Measurements from ENCODE around the gene ELL2. TPM values are rescaled to one million over a fixed set of nuclear protein-coding genes. Genes with fewer than 3 reads are reported as not detected.
A peak's percentile ranks its signal among the peaks of the same experiment; 100 is the strongest.

The ELL2 gene
- total and polyA plus RNA-seq, 2 of the 13 experiments (the other 11 are each of a cell fraction or from before 2014, with no cell fraction given) = 78.9 to 97.1 TPM

DNA sequence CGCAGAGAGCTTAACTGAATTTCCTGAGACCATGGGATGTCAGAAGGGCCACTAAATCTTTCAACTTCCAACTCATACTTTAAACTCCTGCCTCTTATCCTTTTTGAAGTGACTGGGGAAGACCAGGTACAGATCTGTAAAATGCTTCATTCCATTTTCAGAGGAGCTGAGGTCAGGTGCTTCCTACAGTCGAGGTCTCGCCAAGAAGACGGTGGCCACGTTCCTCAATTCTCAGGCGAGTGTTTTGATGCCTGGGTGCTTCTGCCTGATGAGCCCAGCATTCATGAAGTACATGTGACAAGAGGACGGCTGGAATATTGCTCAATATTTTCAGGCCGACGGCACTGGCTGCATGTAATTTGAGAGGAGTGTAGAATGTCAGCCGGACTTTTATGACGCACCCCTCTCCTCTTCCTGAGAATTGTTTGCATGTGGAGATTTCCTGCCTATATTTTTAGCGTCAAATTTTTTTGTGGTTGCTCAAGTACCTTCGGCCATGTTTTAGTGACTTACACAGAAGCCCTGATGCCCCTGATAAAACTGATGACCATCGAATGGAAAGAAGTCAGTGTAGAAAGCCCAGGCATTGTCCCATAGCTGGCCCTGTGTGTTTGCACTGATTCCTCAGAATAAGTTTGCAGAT, 100.3 kb downstream of the ELL2 start (continued):
- TF ChIP-seq TOPORS (CRISPR knock-in tag; IDR thresholded peaks at IDR 0.05) = no peak
- no peak for TF ChIP-seq DZIP1 (CRISPR knock-in tag; IDR thresholded peaks at IDR 0.05)
- no peak for TF ChIP-seq ZMAT3 (CRISPR knock-in tag; conservative IDR thresholded peaks at IDR 0.05)
- TF ChIP-seq ZNF331 (CRISPR knock-in tag; IDR thresholded peaks at IDR 0.05) = peak; percentile 47; the same call in 1 of the 2 replicates
- TF ChIP-seq ZNF225 (CRISPR knock-in tag; IDR thresholded peaks at IDR 0.05) = no peak; the same call in 1 of the 2 replicates
- no peak for TF ChIP-seq SIN3B (IDR thresholded peaks at IDR 0.05; ENCODE audit: low read length)
- no peak for TF ChIP-seq ZNF674 (CRISPR knock-in tag; IDR thresholded peaks at IDR 0.05; ENCODE audit: low read depth)
- peak; percentile 33; the same call in 1 of the 2 replicates for TF ChIP-seq GABPB1 (CRISPR knock-in tag; IDR thresholded peaks at IDR 0.05)
- peak; percentile 96 for TF ChIP-seq SALL1 (CRISPR knock-in tag; IDR thresholded peaks at IDR 0.05)
- TF ChIP-seq PLRG1 (conservative IDR thresholded peaks at IDR 0.05) = no peak
- TF ChIP-seq ZNF180 (CRISPR knock-in tag; IDR thresholded peaks at IDR 0.05; ENCODE audit: borderline replicate concordance, low read depth) = no peak
- TF ChIP-seq PHB2 (IDR thresholded peaks at IDR 0.05; ENCODE audit: partially characterized antibody) = no peak
- TF ChIP-seq POLR2AphosphoS5 (IDR thresholded peaks at IDR 0.05; ENCODE audit: low read depth, low read length) = 0 out of 2 replicates have a peak, but pooled peaks have one; percentile 14
- no peak for TF ChIP-seq HNF4G (IDR thresholded peaks at IDR 0.05; ENCODE audit: borderline replicate concordance, low read depth, low read length)
- TF ChIP-seq HNF4G (CRISPR knock-in tag; IDR thresholded peaks at IDR 0.05; ENCODE audit: borderline replicate concordance, low read depth) = peak; percentile 26; the same call in 1 of the 2 replicates
- TF ChIP-seq SKI (IDR thresholded peaks at IDR 0.05; ENCODE audit: partially characterized antibody) = peak; percentile 28
- TF ChIP-seq, protein P1, sequence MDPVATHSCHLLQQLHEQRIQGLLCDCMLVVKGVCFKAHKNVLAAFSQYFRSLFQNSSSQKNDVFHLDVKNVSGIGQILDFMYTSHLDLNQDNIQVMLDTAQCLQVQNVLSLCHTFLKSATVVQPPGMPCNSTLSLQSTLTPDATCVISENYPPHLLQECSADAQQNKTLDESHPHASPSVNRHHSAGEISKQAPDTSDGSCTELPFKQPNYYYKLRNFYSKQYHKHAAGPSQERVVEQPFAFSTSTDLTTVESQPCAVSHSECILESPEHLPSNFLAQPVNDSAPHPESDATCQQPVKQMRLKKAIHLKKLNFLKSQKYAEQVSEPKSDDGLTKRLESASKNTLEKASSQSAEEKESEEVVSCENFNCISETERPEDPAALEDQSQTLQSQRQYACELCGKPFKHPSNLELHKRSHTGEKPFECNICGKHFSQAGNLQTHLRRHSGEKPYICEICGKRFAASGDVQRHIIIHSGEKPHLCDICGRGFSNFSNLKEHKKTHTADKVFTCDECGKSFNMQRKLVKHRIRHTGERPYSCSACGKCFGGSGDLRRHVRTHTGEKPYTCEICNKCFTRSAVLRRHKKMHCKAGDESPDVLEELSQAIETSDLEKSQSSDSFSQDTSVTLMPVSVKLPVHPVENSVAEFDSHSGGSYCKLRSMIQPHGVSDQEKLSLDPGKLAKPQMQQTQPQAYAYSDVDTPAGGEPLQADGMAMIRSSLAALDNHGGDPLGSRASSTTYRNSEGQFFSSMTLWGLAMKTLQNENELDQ (CRISPR knock-in tag; IDR thresholded peaks at IDR 0.05; ENCODE audit: borderline replicate concordance) = no peak
- TF ChIP-seq, protein P2, sequence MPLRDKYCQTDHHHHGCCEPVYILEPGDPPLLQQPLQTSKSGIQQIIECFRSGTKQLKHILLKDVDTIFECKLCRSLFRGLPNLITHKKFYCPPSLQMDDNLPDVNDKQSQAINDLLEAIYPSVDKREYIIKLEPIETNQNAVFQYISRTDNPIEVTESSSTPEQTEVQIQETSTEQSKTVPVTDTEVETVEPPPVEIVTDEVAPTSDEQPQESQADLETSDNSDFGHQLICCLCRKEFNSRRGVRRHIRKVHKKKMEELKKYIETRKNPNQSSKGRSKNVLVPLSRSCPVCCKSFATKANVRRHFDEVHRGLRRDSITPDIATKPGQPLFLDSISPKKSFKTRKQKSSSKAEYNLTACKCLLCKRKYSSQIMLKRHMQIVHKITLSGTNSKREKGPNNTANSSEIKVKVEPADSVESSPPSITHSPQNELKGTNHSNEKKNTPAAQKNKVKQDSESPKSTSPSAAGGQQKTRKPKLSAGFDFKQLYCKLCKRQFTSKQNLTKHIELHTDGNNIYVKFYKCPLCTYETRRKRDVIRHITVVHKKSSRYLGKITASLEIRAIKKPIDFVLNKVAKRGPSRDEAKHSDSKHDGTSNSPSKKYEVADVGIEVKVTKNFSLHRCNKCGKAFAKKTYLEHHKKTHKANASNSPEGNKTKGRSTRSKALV (CRISPR knock-in tag; IDR thresholded peaks at IDR 0.05) = no peak; the same call in 1 of the 2 replicates
- TF ChIP-seq TBX3 (IDR thresholded peaks at IDR 0.05; ENCODE audit: borderline replicate concordance) = no peak
- TF ChIP-seq PAF1 (CRISPR knock-in tag; IDR thresholded peaks at IDR 0.05) = no peak
- TF ChIP-seq MED8 (CRISPR knock-in tag; IDR thresholded peaks at IDR 0.05; ENCODE audit: insufficient replicate concordance) = no peak
- no peak for TF ChIP-seq ZNF143 (CRISPR knock-in tag; IDR thresholded peaks at IDR 0.05)
- TF ChIP-seq POLR2A (IDR thresholded peaks at IDR 0.05; ENCODE audit: insufficient read depth in 1 of 2, low read depth in 2 of 2, low read length in 2 of 2) = peak in 1 of 2 experiments; percentile 33; a peak in 1 of 4 replicates
- TF ChIP-seq, protein P3, sequence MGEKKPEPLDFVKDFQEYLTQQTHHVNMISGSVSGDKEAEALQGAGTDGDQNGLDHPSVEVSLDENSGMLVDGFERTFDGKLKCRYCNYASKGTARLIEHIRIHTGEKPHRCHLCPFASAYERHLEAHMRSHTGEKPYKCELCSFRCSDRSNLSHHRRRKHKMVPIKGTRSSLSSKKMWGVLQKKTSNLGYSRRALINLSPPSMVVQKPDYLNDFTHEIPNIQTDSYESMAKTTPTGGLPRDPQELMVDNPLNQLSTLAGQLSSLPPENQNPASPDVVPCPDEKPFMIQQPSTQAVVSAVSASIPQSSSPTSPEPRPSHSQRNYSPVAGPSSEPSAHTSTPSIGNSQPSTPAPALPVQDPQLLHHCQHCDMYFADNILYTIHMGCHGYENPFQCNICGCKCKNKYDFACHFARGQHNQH (CRISPR knock-in tag; IDR thresholded peaks at IDR 0.05) = peak; percentile 90

Measured in HepG2 (cell line).